ENCODE measurements around the gene PDE4D.
"Not testable (repeated sequence)": the region's sequence is repeated elsewhere in the genome, so short reads cannot be mapped to it uniquely, and the experiment has no call there.

Gene PDE4D

GRCh38 chr5:59767681-59768151 lies 125.8 kb downstream of the PDE4D start:
- DNase-seq = no peak

GRCh38 chr5:59767211-59767605 lies 126.3 kb downstream of the PDE4D start:
- no peak for DNase-seq

GRCh38 chr5:59766427-59767210 lies 126.9 kb downstream of the PDE4D start:
- DNase-seq = no peak

GRCh38 chr5:59765446-59765845 lies 128.1 kb downstream of the PDE4D start:
- DNase-seq = no peak

GRCh38 chr5:59764361-59764760 lies 129.2 kb downstream of the PDE4D start:
- DNase-seq = no peak

- DNase-seq = no peak
Measured at GRCh38 chr5:59763541-59763940, 130.0 kb downstream of the PDE4D start.

GRCh38 chr5:59762232-59762631 lies 131.3 kb downstream of the PDE4D start:
- DNase-seq = not testable (repeated sequence)

- no peak for DNase-seq
Measured at GRCh38 chr5:59760785-59761348, 132.7 kb downstream of the PDE4D start.

- no peak for DNase-seq
Measured at GRCh38 chr5:59759600-59760351, 133.8 kb downstream of the PDE4D start.

- DNase-seq = no peak
Measured at GRCh38 chr5:59758566-59758965, 135.0 kb downstream of the PDE4D start.

GRCh38 chr5:59757442-59757841 lies 136.1 kb downstream of the PDE4D start:
- no peak for DNase-seq

GRCh38 chr5:59756373-59757035 lies 137.0 kb downstream of the PDE4D start:
- DNase-seq = no peak

GRCh38 chr5:59755476-59755875 lies 138.1 kb downstream of the PDE4D start:
- no peak for DNase-seq

- DNase-seq = no peak
Measured at GRCh38 chr5:59753599-59753998, 139.9 kb downstream of the PDE4D start.

- DNase-seq = no peak
Measured at GRCh38 chr5:59749782-59750520, 143.6 kb downstream of the PDE4D start.

- DNase-seq = not testable (repeated sequence)
Measured at GRCh38 chr5:59748036-59748663, 145.4 kb downstream of the PDE4D start.

- DNase-seq = no peak
Measured at GRCh38 chr5:59746241-59746765, 147.2 kb downstream of the PDE4D start.

GRCh38 chr5:59745415-59745863 lies 148.1 kb downstream of the PDE4D start:
- no peak for DNase-seq

- DNase-seq = no peak
Measured at GRCh38 chr5:59744531-59744992, 149.0 kb downstream of the PDE4D start.

GRCh38 chr5:59741599-59741998 lies 151.9 kb downstream of the PDE4D start:
- no peak for DNase-seq

- no peak for DNase-seq
Measured at GRCh38 chr5:59738024-59738423, 155.5 kb downstream of the PDE4D start.

GRCh38 chr5:59732806-59733205 lies 160.7 kb downstream of the PDE4D start:
- DNase-seq = no peak

Data from CD4-positive, alpha-beta T cell treated with Interleukin-10 for 1 hour (primary cell).